HepG2 (cell line): ENCODE measurements around the gene SNAI3. TPM values are rescaled to one million over a fixed set of nuclear protein-coding genes. Genes with fewer than 3 reads are reported as not detected.

ENCODE experiments used
- EHMT2 ChIP-seq: fragments of 200-600 bp; sonication (generic); IDR thresholded peaks from 2 replicates; pipeline ENCODE4 v1.7.0; 2017; ENCODE audit warnings: antibody characterized with exemption, low read depth, low read length, borderline replicate concordance
- HNF1B ChIP-seq: sonication (generic); formaldehyde crosslinking; IDR thresholded peaks from 2 replicates; pipeline ENCODE4 v1.5.1; 2020; ENCODE audit warnings: mild to moderate bottlenecking, moderate library complexity, missing genetic modification reagents
- HOXA3 ChIP-seq: sonication (generic); formaldehyde crosslinking; IDR thresholded peaks from 2 replicates; pipeline ENCODE4 v1.5.0; 2020; ENCODE audit warnings: missing genetic modification reagents
- MTA3 ChIP-seq: sonication (generic); formaldehyde crosslinking; IDR thresholded peaks from 2 replicates; pipeline ENCODE4 v1.4.0; 2020; ENCODE audit warnings: missing genetic modification reagents
- NFAT5 ChIP-seq: sonication (generic); formaldehyde crosslinking; IDR thresholded peaks from 2 replicates; pipeline ENCODE4 v1.4.0; 2020; ENCODE audit warnings: missing genetic modification reagents
- NFKB2 ChIP-seq: sonication (generic); formaldehyde crosslinking; IDR thresholded peaks from 2 replicates; pipeline ENCODE4 v1.4.0; 2020; ENCODE audit warnings: missing genetic modification reagents, borderline replicate concordance
- PLSCR1 ChIP-seq: sonication (generic); formaldehyde crosslinking; IDR thresholded peaks from 2 replicates; pipeline ENCODE4 v1.5.0; 2020; ENCODE audit warnings: missing genetic modification reagents, mild to moderate bottlenecking, borderline replicate concordance
- TBL1XR1 ChIP-seq: fragments of 150-350 bp; IDR thresholded peaks from 2 replicates; pipeline ENCODE4 v1.6.1; 2014; ENCODE audit warnings: borderline replicate concordance, low read length; ENCODE audit not compliant: partially characterized antibody
- TCF7L2 ChIP-seq: IDR thresholded peaks from 2 replicates; pipeline ENCODE4 v1.6.1; 2011; ENCODE audit warnings: mild to moderate bottlenecking, low read depth, low read length, moderate library complexity
- ZFP36 ChIP-seq: fragments of 150-350 bp; IDR thresholded peaks from 2 replicates; pipeline ENCODE4 v1.6.1; 2018; ENCODE audit warnings: borderline replicate concordance, low read length, low read depth; ENCODE audit not compliant: partially characterized antibody
- ZNF17 ChIP-seq: sonication (generic); formaldehyde crosslinking; IDR thresholded peaks from 2 replicates; pipeline ENCODE4 v1.5.0; 2020; ENCODE audit warnings: mild to moderate bottlenecking, missing genetic modification reagents
- ZNF510 ChIP-seq: sonication (generic); formaldehyde crosslinking; IDR thresholded peaks from 2 replicates; pipeline ENCODE4 v1.4.0; 2020; ENCODE audit warnings: low read depth, mild to moderate bottlenecking, missing genetic modification reagents
- ZNF530 ChIP-seq: sonication (generic); formaldehyde crosslinking; IDR thresholded peaks from 2 replicates; pipeline ENCODE4 v1.5.0; 2020; ENCODE audit warnings: low read depth, mild to moderate bottlenecking, missing genetic modification reagents
- ZNF574 ChIP-seq: sonication (generic); formaldehyde crosslinking; IDR thresholded peaks from 2 replicates; pipeline ENCODE4 v1.4.0; 2020; ENCODE audit warnings: missing genetic modification reagents
- ZNF776 ChIP-seq: sonication (generic); formaldehyde crosslinking; IDR thresholded peaks from 2 replicates; pipeline ENCODE4 v1.4.0; 2020; ENCODE audit warnings: mild to moderate bottlenecking, missing genetic modification reagents
- ZNF780A ChIP-seq: sonication (generic); formaldehyde crosslinking; IDR thresholded peaks from 2 replicates; pipeline ENCODE4 v1.8.0; 2022; ENCODE audit warnings: mild to moderate bottlenecking, missing genetic modification reagents, moderate library complexity
- ZSCAN5A ChIP-seq: sonication (generic); formaldehyde crosslinking; IDR thresholded peaks from 2 replicates; pipeline ENCODE4 v1.8.0; 2022; ENCODE audit warnings: mild to moderate bottlenecking, missing genetic modification reagents, borderline replicate concordance
- polyA plus RNA-seq, 8 experiments: library from polyadenylated mRNA; depleted of rRNA in 3 of 8; stranded (reverse) in 7 of 8; unstranded in 1 of 8; fragments of >200 nt; fragmentation: Illumina TruSeq in 4 of 8; extraction: Trizol in 4 of 8; gene quantifications; 2 replicates each; pipeline versions ENCODE4 v1.2.1 to v1.2.3, GENCODE V29; 2011 to 2016; ENCODE audit warnings: low read depth in 4 of 8, missing spikeins in 1 of 8, mixed read lengths in 1 of 8; ENCODE audit not compliant: insufficient read depth in 1 of 8
- total RNA-seq, 5 experiments: library from RNA; depleted of rRNA; stranded (reverse); fragments of >200 nt; fragmentation: Illumina TruSeq; extraction: Trizol; gene quantifications; 2 replicates each; pipeline ENCODE4 v1.2.3, GENCODE V29; 2016; ENCODE audit warnings: low read depth in 1 of 5

SNAI3 gene
- total and polyA plus RNA-seq, 2 of the 13 experiments (the other 11 are each of a cell fraction or from before 2014, with no cell fraction given): 0.09 to 0.18 TPM

GRCh38 chr16:88651276-88651988 lies 34.9 kb downstream of the SNAI3 start (continued):
- TF ChIP-seq NFAT5 (no peak), ZNF574 (CRISPR knock-in tag) (peak; percentile 82), MTA3 (CRISPR knock-in tag) (no peak), TCF7L2 (no peak), TBL1XR1 (no peak), ZNF530 (CRISPR knock-in tag) (no peak), PLSCR1 (CRISPR knock-in tag) (no peak), ZNF780A (CRISPR knock-in tag) (no peak), NFKB2 (CRISPR knock-in tag) (peak; percentile 88), EHMT2 (no peak), ZNF776 (CRISPR knock-in tag) (peak; percentile 85; the same call in 1 of the 2 replicates), HNF1B (CRISPR knock-in tag) (peak; percentile 95), ZSCAN5A (CRISPR knock-in tag) (no peak), ZNF17 (CRISPR knock-in tag) (peak; percentile 92; the same call in 1 of the 2 replicates), HOXA3 (CRISPR knock-in tag) (peak; percentile 82; the same call in 1 of the 2 replicates), ZNF510 (CRISPR knock-in tag) (no peak), ZFP36 (no peak)
